Middle frontal gyrus (tissue), 1 donor: ENCODE data around the gene SFI1.
"Not testable (repeated sequence)": the region's sequence is repeated elsewhere in the genome, so short reads cannot be mapped to it uniquely, and the experiment has no call there.

Experiments
- DNase-seq: peaks from one replicate; pipeline ENCODE4 v3.0.0-alpha.2; 2015; ENCODE audit warnings: low spot score; ENCODE audit errors: extremely low spot score

SFI1 gene

GRCh38 chr22:31496007-31496734, at the start of gene SFI1:
Gene SFI1, plus strand, starts transcription at chr22:31496536. Its CDS starts 11,749 bp downstream, at chr22:31508285.
- peak; percentile 85 for DNase-seq

- DNase-seq = no peak
These were observed 49.6 kb upstream of the SFI1 start for GRCh38 chr22:31446767-31447166.

GRCh38 chr22:31447337-31447736, 49.0 kb upstream of the SFI1 start:
- DNase-seq = no peak

- DNase-seq = no peak
These were observed 48.0 kb upstream of the SFI1 start for GRCh38 chr22:31448382-31448781.

GRCh38 chr22:31449506-31449905, 46.8 kb upstream of the SFI1 start:
- DNase-seq = no peak

GRCh38 chr22:31451709-31452571, 44.4 kb upstream of the SFI1 start:
- no peak for DNase-seq

- DNase-seq = no peak
These were observed 34.6 kb upstream of the SFI1 start for GRCh38 chr22:31461699-31462098.

GRCh38 chr22:31465307-31465706, 31.0 kb upstream of the SFI1 start:
- no peak for DNase-seq

GRCh38 chr22:31474743-31475142, 21.6 kb upstream of the SFI1 start:
- DNase-seq = no peak

- DNase-seq = no peak
These were observed 20.5 kb upstream of the SFI1 start for GRCh38 chr22:31475800-31476199.

- no peak for DNase-seq
These were observed 19.0 kb upstream of the SFI1 start for GRCh38 chr22:31477329-31477728.

GRCh38 chr22:31481129-31481528, 15.2 kb upstream of the SFI1 start:
- no peak for DNase-seq

- not testable (repeated sequence) for DNase-seq
These were observed 13.9 kb upstream of the SFI1 start for GRCh38 chr22:31482470-31482869.

- DNase-seq = not testable (repeated sequence)
These were observed 10.0 kb upstream of the SFI1 start for GRCh38 chr22:31486369-31486768.

GRCh38 chr22:31486951-31487350, 9.4 kb upstream of the SFI1 start:
- DNase-seq = no peak

GRCh38 chr22:31488346-31488883, 7.9 kb upstream of the SFI1 start:
- DNase-seq = no peak

- no peak for DNase-seq
These were observed 7.2 kb upstream of the SFI1 start for GRCh38 chr22:31488988-31489617.

GRCh38 chr22:31489632-31490495, 6.5 kb upstream of the SFI1 start, which contains the start of gene EIF4ENIF1:
Gene EIF4ENIF1, minus strand, starts transcription at chr22:31489842. Its CDS starts 1,124 bp downstream, at chr22:31488718.
- peak; percentile 52 for DNase-seq

GRCh38 chr22:31490496-31490925, 5.8 kb upstream of the SFI1 start:
- no peak for DNase-seq

GRCh38 chr22:31491218-31491962, 4.9 kb upstream of the SFI1 start:
- no peak for DNase-seq
